Measurements from ENCODE around the gene UVRAG. TPM values are rescaled to one million over a fixed set of nuclear protein-coding genes. Genes with fewer than 3 reads are reported as not detected.

The UVRAG gene
- total and polyA plus RNA-seq, 2 of the 13 experiments (the other 11 are each of a cell fraction or from before 2014, with no cell fraction given) = 9.7 to 17.3 TPM

GRCh38 chr11:75768909-75769771, 45.9 kb upstream of the UVRAG start (continued):
- TF ChIP-seq ZNF746 (CRISPR knock-in tag; IDR thresholded peaks at IDR 0.05) = no peak
- TF ChIP-seq SAP130 (CRISPR knock-in tag; IDR thresholded peaks at IDR 0.05; ENCODE audit: low read depth) = no peak
- no peak for TF ChIP-seq BRF2 (CRISPR knock-in tag; IDR thresholded peaks at IDR 0.05)
- no peak for TF ChIP-seq KAT2B (IDR thresholded peaks at IDR 0.05; ENCODE audit: borderline replicate concordance, low read depth, low read length)
- no peak for TF ChIP-seq ZNF549 (CRISPR knock-in tag; IDR thresholded peaks at IDR 0.05)
- no peak for TF ChIP-seq ZUFSP (CRISPR knock-in tag; IDR thresholded peaks at IDR 0.05; ENCODE audit: borderline replicate concordance)
- TF ChIP-seq ZNF224 (CRISPR knock-in tag; IDR thresholded peaks at IDR 0.05) = no peak
- TF ChIP-seq TMF1 (CRISPR knock-in tag; IDR thresholded peaks at IDR 0.05; ENCODE audit: low read depth) = no peak
- no peak; the same call in 1 of the 2 replicates for TF ChIP-seq ZBTB7B (CRISPR knock-in tag; IDR thresholded peaks at IDR 0.05)
- TF ChIP-seq TFDP2 (CRISPR knock-in tag; IDR thresholded peaks at IDR 0.05) = no peak
- peak in 1 of 2 experiments; percentile 17; a peak in 1 of 4 replicates for TF ChIP-seq HMGXB4 (CRISPR knock-in tag; IDR thresholded peaks at IDR 0.05; ENCODE audit: borderline replicate concordance in 1 of 2, low read depth in 1 of 2)
- no peak for TF ChIP-seq ZFYVE20 (CRISPR knock-in tag; IDR thresholded peaks at IDR 0.05; ENCODE audit: borderline replicate concordance, low read depth)
- TF ChIP-seq ZNF24 (IDR thresholded peaks at IDR 0.05) = no peak
- TF ChIP-seq HNRNPK (IDR thresholded peaks at IDR 0.05; ENCODE audit: low read depth, low read length, poor library complexity, severe bottlenecking) = no peak
- 0 out of 2 replicates have a peak, but pooled peaks have one; percentile 46 for TF ChIP-seq ZNF512B (CRISPR knock-in tag; IDR thresholded peaks at IDR 0.05; ENCODE audit: borderline replicate concordance)
- TF ChIP-seq HDAC2 (CRISPR knock-in tag; IDR thresholded peaks at IDR 0.05) = 0 out of 2 replicates have a peak, but pooled peaks have one; percentile 22
- no peak for TF ChIP-seq ETV5 (CRISPR knock-in tag; IDR thresholded peaks at IDR 0.05; ENCODE audit: borderline replicate concordance)
- no peak for TF ChIP-seq SALL2 (CRISPR knock-in tag; IDR thresholded peaks at IDR 0.05)
- no peak for TF ChIP-seq KLF11 (CRISPR knock-in tag; IDR thresholded peaks at IDR 0.05)
- no peak for TF ChIP-seq ZSCAN25 (CRISPR knock-in tag; IDR thresholded peaks at IDR 0.05)

All from HepG2 (cell line).